Left lobe of liver (tissue), 2 donors: ENCODE measurements around the gene NCK2. TPM values are rescaled to one million over a fixed set of nuclear protein-coding genes. Genes with fewer than 3 reads are reported as not detected.

Experiments
- ATAC-seq: fragments of 200-7000 bp; cut with Tn5 transposase; one replicate; pipeline ENCODE4 v1.9.1; 2020; ENCODE audit warnings: mild to moderate bottlenecking, moderate library complexity
- DNase-seq: peaks from one replicate; pipeline ENCODE4 v3.0.0-alpha.2; 2020; ENCODE audit warnings: low spot score
- total RNA-seq: library from RNA; stranded (reverse); gene quantifications from one replicate; pipeline ENCODE4 v1.2.1, GENCODE V29; 2021
- donor health status: DM: no; HTN: no; CAD: no; lungs with moderate emphysema.
- donor health status: DM: no; HTN: yes; CAD: no.

The NCK2 gene
- total RNA-seq, 1 donor from 2014 or later = 6.3 TPM

GRCh38 chr2:105841551-105841950, 96.8 kb downstream of the NCK2 start:
- no peak for ATAC-seq

GRCh38 chr2:105842555-105842954, 97.8 kb downstream of the NCK2 start:
- DNase-seq = no peak
- ATAC-seq = no peak

More at GRCh38 chr2:105841551-105841950, 96.8 kb downstream of the NCK2 start:
- DNase-seq = no peak

DNA sequence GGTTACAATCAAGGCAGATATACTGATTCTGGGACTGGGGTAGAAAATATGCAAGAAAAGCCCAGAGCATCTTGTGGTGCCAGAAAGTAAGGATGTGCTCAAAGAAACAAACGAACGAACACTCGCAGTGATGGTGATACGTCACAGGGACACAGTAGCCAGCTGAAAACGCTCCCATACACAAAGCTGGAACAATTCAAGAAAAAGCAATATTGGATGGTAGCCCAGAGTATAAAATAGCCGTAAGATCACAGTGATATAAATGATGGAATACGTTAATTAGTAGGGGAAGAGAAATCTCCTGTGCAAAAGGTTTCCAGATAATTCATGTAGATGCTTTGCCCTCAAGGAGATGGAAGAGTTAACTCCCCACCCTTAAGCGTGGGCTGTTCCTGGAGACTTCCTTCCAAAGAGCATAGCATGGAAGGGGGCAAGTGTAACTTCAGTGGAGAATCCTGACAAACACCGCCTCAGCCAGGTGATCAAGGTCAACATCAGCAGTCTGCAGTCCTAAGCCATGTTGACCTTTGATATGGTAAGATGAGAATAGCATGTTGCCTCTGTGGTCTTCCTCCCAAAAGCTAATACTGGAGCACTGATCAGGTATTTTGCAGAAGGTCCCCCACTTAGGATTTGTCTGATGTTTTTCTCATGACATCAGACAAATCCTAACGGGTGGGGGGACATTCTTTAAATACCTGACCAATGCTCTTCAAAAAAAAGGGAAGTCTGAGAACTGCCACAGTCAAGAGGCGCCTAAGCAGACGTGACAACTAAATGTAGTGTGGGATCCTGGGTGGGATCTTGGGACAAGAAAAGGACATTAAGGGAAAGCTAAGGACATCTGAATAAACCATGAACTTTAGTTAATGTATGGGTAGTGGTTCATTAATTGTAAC, 99.0 kb downstream of the NCK2 start:
- no peak for DNase-seq
- ATAC-seq = no peak

DNA sequence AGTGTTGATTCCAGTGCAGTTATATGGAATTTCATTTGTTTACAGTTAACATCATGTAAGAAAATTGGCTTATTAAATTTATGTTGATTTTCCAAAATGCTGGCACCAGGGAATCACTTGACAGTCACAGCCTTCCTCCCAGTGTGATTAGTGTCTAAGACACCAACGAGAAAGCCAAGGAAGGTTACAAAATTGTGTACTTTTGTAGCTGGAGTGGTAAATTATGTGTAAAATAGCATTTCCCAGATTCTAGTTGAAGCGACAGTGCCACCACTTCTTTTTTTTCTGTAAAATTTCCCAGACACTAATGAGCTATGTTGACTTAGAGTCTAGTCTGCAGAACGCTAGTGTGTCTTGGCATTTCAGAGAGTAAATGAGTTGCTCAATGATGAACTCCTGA, 101.3 kb downstream of the NCK2 start:
- ATAC-seq = no peak

GRCh38 chr2:105847056-105847455, 102.3 kb downstream of the NCK2 start:
- DNase-seq = no peak
- no peak for ATAC-seq

More for the DNA sequence above, 101.3 kb downstream of the NCK2 start:
- DNase-seq = no peak

DNA sequence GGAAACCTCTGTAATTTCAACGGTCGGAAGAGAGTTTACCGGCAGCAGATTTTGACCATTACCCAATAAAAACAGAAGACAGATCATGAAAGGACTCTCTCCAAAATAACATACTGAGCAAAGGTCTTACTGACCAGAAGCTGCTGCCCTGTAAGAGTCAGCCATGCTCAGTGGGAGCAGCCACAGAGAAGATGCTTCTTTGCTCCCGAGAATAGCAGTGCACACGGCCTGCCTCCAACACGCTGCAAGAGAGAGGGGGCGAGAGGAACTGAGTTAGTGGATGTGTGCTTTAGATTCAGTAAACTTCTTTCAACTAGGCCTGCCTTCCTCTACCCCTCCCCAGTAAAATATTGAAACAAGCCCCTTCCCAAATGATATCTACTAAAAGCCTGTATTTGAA, 103.7 kb downstream of the NCK2 start:
- ATAC-seq = no peak
- DNase-seq = no peak

GRCh38 chr2:105849431-105850179, 104.9 kb downstream of the NCK2 start:
- no peak for DNase-seq
- no peak for ATAC-seq

DNA sequence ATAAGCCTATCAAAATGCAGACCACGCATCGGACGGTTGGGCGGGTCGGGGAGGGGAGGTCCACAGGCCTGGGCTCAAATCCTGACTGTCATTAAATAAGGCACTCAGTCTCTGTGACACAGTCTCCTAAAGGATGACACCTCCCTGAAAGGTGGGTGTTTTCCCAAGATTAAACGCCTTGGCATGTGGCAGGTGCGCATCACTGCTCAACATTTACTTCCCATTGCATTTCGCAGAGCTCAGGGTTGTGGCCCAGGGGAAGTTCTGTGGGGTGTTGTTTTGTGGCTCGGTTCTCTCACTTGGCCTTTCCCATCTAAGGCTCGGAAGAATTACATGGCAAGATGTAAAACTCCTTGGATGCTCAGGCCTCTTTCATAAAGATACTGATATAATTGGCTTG, 107.4 kb downstream of the NCK2 start:
- no peak for DNase-seq
- ATAC-seq = no peak

- DNase-seq = no peak
- ATAC-seq = no peak
Observed at GRCh38 chr2:105853354-105854088, 108.8 kb downstream of the NCK2 start.

- DNase-seq (no peak), ATAC-seq (no peak)
Observed at GRCh38 chr2:105854972-105855371, 110.3 kb downstream of the NCK2 start.

GRCh38 chr2:105856581-105856980, 111.9 kb downstream of the NCK2 start:
- DNase-seq (no peak), ATAC-seq (no peak)

DNA sequence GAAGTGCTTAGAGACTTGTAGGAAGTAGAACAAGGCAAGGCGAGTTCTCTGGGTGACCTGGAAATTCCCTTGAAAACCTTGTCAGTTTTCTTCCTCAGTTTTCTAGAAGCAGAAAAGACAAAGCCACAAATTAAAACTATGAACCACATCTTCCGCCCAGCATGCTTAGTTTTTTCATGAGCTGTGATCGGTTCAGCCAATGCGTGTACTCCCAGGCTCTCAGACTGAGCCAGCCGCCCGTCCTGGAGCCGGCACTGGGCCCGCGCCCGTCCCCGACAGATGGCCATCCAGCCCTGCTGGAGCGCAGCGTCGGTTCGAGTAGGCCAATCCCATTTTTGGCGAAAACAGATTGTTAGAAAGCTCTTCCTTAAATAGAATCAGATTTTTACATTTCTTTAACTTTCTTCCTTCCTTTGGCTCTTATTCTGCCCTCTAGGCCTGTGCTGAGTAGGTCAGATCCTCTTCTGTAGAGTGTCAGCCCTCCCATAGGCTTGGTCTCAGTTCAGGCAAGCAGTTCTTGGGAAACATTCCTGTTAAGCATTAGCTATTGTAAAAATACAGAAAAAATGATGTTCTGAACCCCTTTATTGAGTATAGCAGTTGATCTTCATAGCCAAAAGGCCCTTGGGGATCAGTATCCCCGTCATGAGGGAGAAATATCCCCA, 112.5 kb downstream of the NCK2 start:
- DNase-seq = no peak
- ATAC-seq = no peak

DNA sequence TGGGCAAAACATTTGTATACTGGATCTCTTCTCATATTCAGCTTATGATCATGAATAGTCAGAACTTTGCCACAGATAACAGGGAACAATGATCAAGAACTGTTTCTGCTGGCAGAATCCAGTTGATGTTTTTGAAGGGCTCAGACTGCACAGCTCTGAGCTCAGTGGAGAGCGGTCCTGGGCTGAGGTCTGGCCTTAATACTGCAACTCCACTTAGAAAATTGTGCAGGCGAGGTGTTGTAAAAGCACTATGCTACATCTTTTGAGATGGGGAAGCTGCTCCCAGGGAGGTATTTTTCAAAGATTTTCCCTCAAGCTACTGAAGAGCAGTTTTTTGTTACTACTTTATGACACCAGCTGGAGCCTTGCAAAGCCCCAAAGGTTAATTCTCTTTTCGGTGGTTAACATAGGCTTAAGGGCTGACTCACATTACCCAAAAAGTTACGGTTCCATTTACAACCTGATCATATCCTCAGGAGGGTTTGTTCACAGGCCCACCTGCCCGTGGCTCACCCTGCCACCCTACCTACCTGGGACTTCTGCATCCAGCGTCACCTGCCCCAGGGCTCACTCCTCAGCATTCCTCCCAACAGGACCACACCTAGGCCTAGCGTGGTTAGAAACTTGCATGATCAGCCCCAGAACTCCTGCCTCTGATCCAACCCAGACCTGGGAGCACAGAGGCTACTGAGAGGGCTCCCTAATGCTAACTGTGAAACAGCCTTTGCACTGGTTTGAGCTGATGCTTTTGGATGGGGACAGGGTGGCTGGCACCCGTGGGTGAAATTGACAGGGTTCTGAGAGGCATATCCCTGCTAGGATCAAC, 114.4 kb downstream of the NCK2 start:
- no peak for ATAC-seq
- DNase-seq = no peak

DNA sequence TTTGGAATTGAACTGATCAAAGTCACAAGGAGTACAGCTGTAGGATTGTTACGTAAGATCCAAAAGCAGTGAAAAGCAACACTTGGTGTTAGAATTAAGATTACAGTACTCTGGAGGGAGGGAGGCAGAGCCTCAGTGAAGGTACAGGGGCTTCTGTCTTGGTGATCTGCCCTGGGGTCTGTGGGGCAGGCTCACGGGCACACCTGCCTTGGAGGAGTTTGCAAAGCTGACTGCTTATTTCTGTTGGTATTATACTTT, 114.9 kb downstream of the NCK2 start:
- DNase-seq = no peak
- ATAC-seq = no peak

DNA sequence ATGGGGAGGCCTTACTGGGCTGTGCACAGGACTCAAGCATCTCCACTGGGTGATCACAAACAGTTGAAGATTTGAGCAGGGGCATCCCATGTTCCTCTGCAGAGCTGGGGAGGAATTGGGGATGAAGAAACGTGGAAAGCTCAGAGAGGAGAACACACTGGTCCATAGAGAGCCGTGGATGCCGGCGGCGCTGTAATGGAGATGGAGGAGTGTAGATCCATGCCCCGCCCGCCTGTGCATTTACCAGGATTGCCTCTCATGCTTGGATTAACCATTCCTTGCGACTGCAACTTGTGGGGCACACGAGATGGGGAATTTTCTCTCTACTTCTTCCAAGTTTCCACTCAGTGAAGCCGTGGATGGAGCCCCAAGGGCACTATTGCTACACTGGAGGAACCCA, 115.9 kb downstream of the NCK2 start:
- no peak for ATAC-seq
- no peak for DNase-seq

DNA sequence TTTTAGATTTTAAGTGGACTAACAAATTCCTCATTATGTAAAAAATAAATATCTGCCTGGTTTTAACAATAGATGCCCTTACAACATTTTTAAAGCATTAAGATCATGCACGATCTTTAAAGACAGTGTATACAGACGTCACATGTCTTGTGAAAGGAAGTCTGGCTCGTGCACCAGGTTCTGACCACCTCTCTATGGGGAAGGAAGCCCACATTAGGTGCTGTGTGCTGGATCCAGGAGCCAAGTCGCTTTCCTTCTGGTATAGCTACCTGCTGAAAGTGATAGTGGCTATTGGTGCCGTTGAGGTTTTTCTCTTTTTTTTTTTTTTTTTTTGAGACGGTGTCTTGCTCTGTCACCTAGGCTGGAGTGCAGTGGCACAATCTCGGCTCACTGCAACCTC, 116.5 kb downstream of the NCK2 start:
- ATAC-seq = no peak
- DNase-seq = no peak

DNA sequence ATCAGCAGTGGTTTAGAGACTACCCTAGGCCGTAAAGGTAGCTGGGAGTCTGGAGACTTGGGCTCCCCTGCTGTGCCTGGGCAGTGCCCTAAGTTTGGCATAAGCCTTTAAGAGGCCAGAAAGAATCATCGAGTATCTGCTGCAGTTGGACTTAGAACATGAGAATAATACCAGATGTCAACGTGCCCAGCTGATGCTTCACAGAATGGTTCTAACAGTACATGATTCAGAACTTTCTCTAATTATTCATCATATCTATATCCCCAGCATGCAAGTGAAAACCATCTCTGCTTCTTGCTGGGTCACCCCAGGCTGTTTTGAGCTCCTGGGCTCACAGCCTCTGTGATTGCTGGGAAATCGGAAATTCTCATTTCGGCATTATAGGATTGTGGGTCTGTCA, 118.1 kb downstream of the NCK2 start:
- DNase-seq (no peak), ATAC-seq (no peak)

DNA sequence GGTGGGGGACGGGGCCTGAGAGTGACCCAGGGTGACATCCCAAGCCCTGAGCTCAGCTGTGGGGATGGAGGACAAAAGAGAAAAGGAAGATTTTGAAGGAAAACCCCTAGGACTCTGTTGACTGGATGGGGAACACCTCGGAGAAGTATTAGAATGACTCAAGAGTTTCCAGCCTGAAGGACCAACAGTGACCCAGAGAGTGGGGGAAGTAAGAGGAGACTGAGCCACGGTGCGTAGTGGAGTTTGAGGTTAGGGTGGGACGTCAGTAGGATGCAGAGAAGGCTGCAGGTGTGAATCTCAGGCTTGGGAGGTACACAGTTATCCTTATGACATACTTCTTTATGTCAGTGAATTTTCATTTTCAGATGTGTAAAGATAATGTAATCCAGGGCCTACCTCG, 119.5 kb downstream of the NCK2 start:
- DNase-seq (no peak), ATAC-seq (no peak)

GRCh38 chr2:105865222-105865913, 120.7 kb downstream of the NCK2 start:
- ATAC-seq (no peak), DNase-seq (no peak)
